PFSK-1 (cell line): ENCODE results near the gene NPVF.

Experiments
- POLR2AphosphoS5 ChIP-seq: IDR thresholded peaks from 2 replicates; pipeline ENCODE4 v1.6.1; 2012; ENCODE audit warnings: low read depth, mild to moderate bottlenecking, control low read depth, low read length, moderate library complexity
- SIN3A ChIP-seq: IDR thresholded peaks from 2 replicates; pipeline ENCODE4 v1.6.1; 2012; ENCODE audit warnings: mild to moderate bottlenecking, low read length, moderate library complexity, borderline replicate concordance; ENCODE audit not compliant: insufficient read depth
- TAF1 ChIP-seq: IDR thresholded peaks from 2 replicates; pipeline ENCODE4 v1.6.1; 2012; ENCODE audit warnings: low read length, control low read depth, borderline replicate concordance; ENCODE audit not compliant: insufficient read depth
- TF ChIP-seq, protein P1 (sequence below), 2 experiments: IDR thresholded peaks; 2 replicates each; pipeline versions ENCODE4 v1.6.1 to v1.8.0; 2011 to 2012; ENCODE audit warnings: low read depth in 2 of 2, low read length in 2 of 2, control low read depth in 1 of 2, inconsistent platforms in 1 of 2, mild to moderate bottlenecking in 1 of 2, moderate library complexity in 1 of 2; ENCODE audit not compliant: insufficient read depth in 1 of 2

DNA sequence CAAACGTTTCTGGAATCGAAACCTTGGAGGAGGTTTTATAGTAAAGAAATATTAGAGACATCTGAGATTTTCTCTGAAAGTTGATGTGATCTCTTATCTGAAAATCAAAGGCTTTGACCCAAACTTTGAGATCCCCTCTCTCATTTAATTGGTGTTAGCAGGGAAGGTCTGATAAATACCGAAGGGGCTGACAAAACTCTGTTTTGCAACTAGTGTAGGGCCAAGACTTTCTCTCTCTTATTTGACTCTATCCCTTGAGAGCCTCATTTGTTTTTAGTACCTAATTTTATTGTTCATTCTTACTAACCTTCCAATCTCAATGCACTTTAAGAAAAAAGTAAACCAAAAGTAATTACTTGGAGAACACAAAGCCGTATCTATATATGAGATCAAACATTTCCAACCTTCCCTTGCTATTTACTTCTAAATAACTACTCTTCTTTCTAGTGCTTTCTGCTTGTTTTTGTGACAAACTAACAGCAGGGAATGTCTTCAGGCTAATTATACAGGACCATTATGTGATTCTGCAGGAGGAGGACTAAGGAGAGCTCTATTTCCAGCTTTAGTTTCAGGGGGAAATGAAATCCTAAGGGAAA is 33.4 kb upstream of the NPVF start:
- TF ChIP-seq, protein P1, sequence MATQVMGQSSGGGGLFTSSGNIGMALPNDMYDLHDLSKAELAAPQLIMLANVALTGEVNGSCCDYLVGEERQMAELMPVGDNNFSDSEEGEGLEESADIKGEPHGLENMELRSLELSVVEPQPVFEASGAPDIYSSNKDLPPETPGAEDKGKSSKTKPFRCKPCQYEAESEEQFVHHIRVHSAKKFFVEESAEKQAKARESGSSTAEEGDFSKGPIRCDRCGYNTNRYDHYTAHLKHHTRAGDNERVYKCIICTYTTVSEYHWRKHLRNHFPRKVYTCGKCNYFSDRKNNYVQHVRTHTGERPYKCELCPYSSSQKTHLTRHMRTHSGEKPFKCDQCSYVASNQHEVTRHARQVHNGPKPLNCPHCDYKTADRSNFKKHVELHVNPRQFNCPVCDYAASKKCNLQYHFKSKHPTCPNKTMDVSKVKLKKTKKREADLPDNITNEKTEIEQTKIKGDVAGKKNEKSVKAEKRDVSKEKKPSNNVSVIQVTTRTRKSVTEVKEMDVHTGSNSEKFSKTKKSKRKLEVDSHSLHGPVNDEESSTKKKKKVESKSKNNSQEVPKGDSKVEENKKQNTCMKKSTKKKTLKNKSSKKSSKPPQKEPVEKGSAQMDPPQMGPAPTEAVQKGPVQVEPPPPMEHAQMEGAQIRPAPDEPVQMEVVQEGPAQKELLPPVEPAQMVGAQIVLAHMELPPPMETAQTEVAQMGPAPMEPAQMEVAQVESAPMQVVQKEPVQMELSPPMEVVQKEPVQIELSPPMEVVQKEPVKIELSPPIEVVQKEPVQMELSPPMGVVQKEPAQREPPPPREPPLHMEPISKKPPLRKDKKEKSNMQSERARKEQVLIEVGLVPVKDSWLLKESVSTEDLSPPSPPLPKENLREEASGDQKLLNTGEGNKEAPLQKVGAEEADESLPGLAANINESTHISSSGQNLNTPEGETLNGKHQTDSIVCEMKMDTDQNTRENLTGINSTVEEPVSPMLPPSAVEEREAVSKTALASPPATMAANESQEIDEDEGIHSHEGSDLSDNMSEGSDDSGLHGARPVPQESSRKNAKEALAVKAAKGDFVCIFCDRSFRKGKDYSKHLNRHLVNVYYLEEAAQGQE (IDR thresholded peaks at IDR 0.05; ENCODE audit: insufficient read depth in 1 of 2, low read depth in 2 of 2, low read length in 2 of 2), result no peak
- TF ChIP-seq TAF1 (no peak), POLR2AphosphoS5 (no peak), SIN3A (no peak)
